ENCODE measurements around the gene PCDH10.

GRCh38 chr4:133186210-133186609 lies 37.1 kb downstream of the PCDH10 start:
- TF ChIP-seq, protein P1, sequence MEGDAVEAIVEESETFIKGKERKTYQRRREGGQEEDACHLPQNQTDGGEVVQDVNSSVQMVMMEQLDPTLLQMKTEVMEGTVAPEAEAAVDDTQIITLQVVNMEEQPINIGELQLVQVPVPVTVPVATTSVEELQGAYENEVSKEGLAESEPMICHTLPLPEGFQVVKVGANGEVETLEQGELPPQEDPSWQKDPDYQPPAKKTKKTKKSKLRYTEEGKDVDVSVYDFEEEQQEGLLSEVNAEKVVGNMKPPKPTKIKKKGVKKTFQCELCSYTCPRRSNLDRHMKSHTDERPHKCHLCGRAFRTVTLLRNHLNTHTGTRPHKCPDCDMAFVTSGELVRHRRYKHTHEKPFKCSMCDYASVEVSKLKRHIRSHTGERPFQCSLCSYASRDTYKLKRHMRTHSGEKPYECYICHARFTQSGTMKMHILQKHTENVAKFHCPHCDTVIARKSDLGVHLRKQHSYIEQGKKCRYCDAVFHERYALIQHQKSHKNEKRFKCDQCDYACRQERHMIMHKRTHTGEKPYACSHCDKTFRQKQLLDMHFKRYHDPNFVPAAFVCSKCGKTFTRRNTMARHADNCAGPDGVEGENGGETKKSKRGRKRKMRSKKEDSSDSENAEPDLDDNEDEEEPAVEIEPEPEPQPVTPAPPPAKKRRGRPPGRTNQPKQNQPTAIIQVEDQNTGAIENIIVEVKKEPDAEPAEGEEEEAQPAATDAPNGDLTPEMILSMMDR (IDR thresholded peaks at IDR 0.05), result no peak
- no peak for TF ChIP-seq EZH2 (IDR thresholded peaks at IDR 0.05)
- no peak for TF ChIP-seq EZH2phosphoT487 (IDR thresholded peaks at IDR 0.05)

Measured in neural progenitor cell (in vitro differentiated cells).